HS-5 (cell line): ENCODE data around the gene RABGAP1L.
"Not testable (repeated sequence)": the region's sequence is repeated elsewhere in the genome, so short reads cannot be mapped to it uniquely, and the experiment has no call there.

Experiments used
- DNase-seq: peaks from one replicate; pipeline ENCODE4 v3.0.0-alpha.2; 2012; ENCODE audit warnings: low read depth

Gene RABGAP1L

GRCh38 chr1:174818014-174818616 lies 658.8 kb downstream of the RABGAP1L start:
- DNase-seq: no peak

GRCh38 chr1:174818951-174819350 lies 659.6 kb downstream of the RABGAP1L start:
- peak; percentile 52 for DNase-seq

GRCh38 chr1:174819596-174819995 lies 660.3 kb downstream of the RABGAP1L start:
- DNase-seq: no peak

GRCh38 chr1:174825127-174825526 lies 665.8 kb downstream of the RABGAP1L start:
- no peak for DNase-seq

GRCh38 chr1:174825806-174826205 lies 666.5 kb downstream of the RABGAP1L start:
- no peak for DNase-seq

- no peak for DNase-seq
These were observed 668.9 kb downstream of the RABGAP1L start for GRCh38 chr1:174828264-174828663.

GRCh38 chr1:174829990-174830389 lies 670.7 kb downstream of the RABGAP1L start:
- DNase-seq: no peak

GRCh38 chr1:174836543-174836942 lies 677.2 kb downstream of the RABGAP1L start:
- no peak for DNase-seq

- no peak for DNase-seq
These were observed 678.1 kb downstream of the RABGAP1L start for GRCh38 chr1:174837386-174837785.

- DNase-seq: no peak
These were observed 679.9 kb downstream of the RABGAP1L start for GRCh38 chr1:174839211-174839610.

GRCh38 chr1:174841747-174842146 lies 682.4 kb downstream of the RABGAP1L start:
- no peak for DNase-seq

- DNase-seq: not testable (repeated sequence)
These were observed 689.6 kb downstream of the RABGAP1L start for GRCh38 chr1:174848593-174849560.

GRCh38 chr1:174850726-174851125 lies 691.4 kb downstream of the RABGAP1L start:
- DNase-seq: no peak

GRCh38 chr1:174858301-174858700 lies 699.0 kb downstream of the RABGAP1L start:
- DNase-seq: no peak

- DNase-seq: no peak
These were observed 711.0 kb downstream of the RABGAP1L start for GRCh38 chr1:174870319-174870718.

GRCh38 chr1:174871886-174872285 lies 712.6 kb downstream of the RABGAP1L start:
- DNase-seq: no peak

- DNase-seq: no peak
These were observed 713.3 kb downstream of the RABGAP1L start for GRCh38 chr1:174872615-174873058.

GRCh38 chr1:174874331-174875053 lies 715.2 kb downstream of the RABGAP1L start:
- no peak for DNase-seq

GRCh38 chr1:174875306-174875705 lies 716.0 kb downstream of the RABGAP1L start:
- DNase-seq: no peak

GRCh38 chr1:174877208-174877673 lies 717.9 kb downstream of the RABGAP1L start:
- no peak for DNase-seq

- DNase-seq: no peak
These were observed 720.9 kb downstream of the RABGAP1L start for GRCh38 chr1:174880171-174880570.

- DNase-seq: no peak
These were observed 724.1 kb downstream of the RABGAP1L start for GRCh38 chr1:174883409-174883808.
